Lower leg skin (tissue), 4 donors: ENCODE data around the gene SSH3. TPM values are rescaled to one million over a fixed set of nuclear protein-coding genes. Genes with fewer than 3 reads are reported as not detected.

Experiments
- DNase-seq, 2 donors: peaks; one replicate each; pipeline ENCODE4 v3.0.0-alpha.2; 2019; ENCODE audit warnings: low spot score in 2 of 2
- H3K4me3 ChIP-seq: fragments of 200-600 bp; sonication (generic); 2 replicates; pipeline ENCODE4 v1.5.1; 2017; ENCODE audit warnings: mild to moderate bottlenecking, low read depth; ENCODE audit not compliant: poor library complexity, severe bottlenecking
- POLR2A ChIP-seq, 2 donors: fragments of 450-650 bp; IDR thresholded peaks; one replicate each; pipeline ENCODE4 v1.6.1; 2016 to 2017; ENCODE audit warnings: antibody characterized with exemption in 2 of 2, mild to moderate bottlenecking in 1 of 2, moderate library complexity in 1 of 2
- WGBS, 2 donors: methylation state at CpG; one replicate each; pipeline ENCODE4 v1.1.5; 2018; 5-methylcytosine and 5-hydroxymethylcytosine counted together
- intact Hi-C: fragments of 100-400 bp; cut with DNase I; formaldehyde crosslinking; loops from one replicate; pipeline ENCODE4 v1.15.0; 2023; ENCODE audit warnings: low total_unique reads
- total RNA-seq, 4 donors: library from RNA; depleted of rRNA; stranded (reverse); fragments of >200 nt; gene quantifications; one replicate each; pipeline ENCODE4 v1.1.0, GENCODE V29; 2016
- TF ChIP-seq, protein P1 (sequence below), 3 donors: fragments of 450-650 bp; IDR thresholded peaks; one replicate each; pipeline ENCODE4 v1.5.1; 2016; ENCODE audit warnings: antibody characterized with exemption in 3 of 3, mild to moderate bottlenecking in 3 of 3, moderate library complexity in 2 of 3

The SSH3 gene
- total RNA-seq, 4 donors from 2014 or later = 58.6 to 71.0 (median 62.0) TPM

- 83 to 85% methylated on average over 19 of the region's 19 CpGs for WGBS, 2 donors
- DNase-seq = peak in 1 of 2 donors; percentile 86
- H3K4me3 ChIP-seq = no peak overlapping the region
- intact Hi-C loops = no loop called here
- TF ChIP-seq POLR2A (IDR thresholded peaks at IDR 0.05) = no peak
- TF ChIP-seq, protein P1, sequence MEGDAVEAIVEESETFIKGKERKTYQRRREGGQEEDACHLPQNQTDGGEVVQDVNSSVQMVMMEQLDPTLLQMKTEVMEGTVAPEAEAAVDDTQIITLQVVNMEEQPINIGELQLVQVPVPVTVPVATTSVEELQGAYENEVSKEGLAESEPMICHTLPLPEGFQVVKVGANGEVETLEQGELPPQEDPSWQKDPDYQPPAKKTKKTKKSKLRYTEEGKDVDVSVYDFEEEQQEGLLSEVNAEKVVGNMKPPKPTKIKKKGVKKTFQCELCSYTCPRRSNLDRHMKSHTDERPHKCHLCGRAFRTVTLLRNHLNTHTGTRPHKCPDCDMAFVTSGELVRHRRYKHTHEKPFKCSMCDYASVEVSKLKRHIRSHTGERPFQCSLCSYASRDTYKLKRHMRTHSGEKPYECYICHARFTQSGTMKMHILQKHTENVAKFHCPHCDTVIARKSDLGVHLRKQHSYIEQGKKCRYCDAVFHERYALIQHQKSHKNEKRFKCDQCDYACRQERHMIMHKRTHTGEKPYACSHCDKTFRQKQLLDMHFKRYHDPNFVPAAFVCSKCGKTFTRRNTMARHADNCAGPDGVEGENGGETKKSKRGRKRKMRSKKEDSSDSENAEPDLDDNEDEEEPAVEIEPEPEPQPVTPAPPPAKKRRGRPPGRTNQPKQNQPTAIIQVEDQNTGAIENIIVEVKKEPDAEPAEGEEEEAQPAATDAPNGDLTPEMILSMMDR (IDR thresholded peaks at IDR 0.05) = no peak
Observed at GRCh38 chr11:67306769-67307544, 3.6 kb downstream of the SSH3 start.

GRCh38 chr11:67307545-67308001, 4.2 kb downstream of the SSH3 start:
- no peak overlapping the region for H3K4me3 ChIP-seq
- intact Hi-C loops = no loop called here
- no peak for DNase-seq
- TF ChIP-seq, protein P1 (IDR thresholded peaks at IDR 0.05) = no peak
- TF ChIP-seq POLR2A (IDR thresholded peaks at IDR 0.05) = no peak
- 88% methylated on average over 11 to 12 of the region's 12 CpGs for WGBS, 2 donors

DNA sequence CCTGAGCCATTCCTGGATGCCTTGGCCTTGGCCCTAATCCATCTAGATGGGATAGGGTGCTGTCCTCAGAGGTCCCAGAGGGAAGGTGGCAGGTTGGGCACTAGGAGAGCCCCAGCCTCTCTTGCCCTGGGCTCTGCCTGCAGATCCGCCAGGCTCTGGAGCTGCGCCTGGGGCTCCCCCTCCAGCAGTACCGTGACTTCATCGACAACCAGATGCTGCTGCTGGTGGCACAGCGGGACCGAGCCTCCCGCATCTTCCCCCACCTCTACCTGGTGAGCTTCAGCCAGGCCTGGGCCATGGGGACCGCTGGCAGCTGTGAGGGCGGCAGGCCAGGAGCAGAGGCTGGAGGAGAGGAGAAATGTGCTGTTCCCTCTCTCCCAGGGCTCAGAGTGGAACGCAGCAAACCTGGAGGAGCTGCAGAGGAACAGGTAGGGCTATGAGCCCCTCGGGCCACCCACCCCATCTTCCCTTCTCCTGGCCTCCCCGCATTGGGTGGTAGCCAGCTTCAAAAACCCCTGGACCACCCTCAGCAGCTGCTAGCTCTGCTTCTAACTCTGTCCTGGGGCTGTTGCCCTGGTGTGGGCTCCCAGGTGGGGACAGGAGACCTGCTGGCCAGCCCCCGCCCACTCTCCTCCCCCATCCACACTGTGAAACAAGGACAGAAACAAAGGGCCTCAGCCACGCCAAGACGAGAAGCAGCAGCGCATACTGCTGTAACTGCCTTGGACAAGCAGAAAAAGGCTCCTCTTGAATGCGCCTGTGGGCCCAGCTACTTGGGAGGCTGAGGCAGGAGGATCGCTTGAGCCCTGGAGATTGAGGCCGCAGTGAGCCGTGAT, 4.9 kb downstream of the SSH3 start:
- 91 to 96% methylated on average over 18 to 19 of the region's 20 CpGs for WGBS, 2 donors
- TF ChIP-seq, protein P1 (IDR thresholded peaks at IDR 0.05) = no peak
- TF ChIP-seq POLR2A (IDR thresholded peaks at IDR 0.05) = no peak
- intact Hi-C loops = no loop called here
- DNase-seq = peak in 1 of 2 donors; percentile 77
- no peak overlapping the region for H3K4me3 ChIP-seq

- no peak for TF ChIP-seq POLR2A (IDR thresholded peaks at IDR 0.05)
- TF ChIP-seq, protein P1 (IDR thresholded peaks at IDR 0.05) = no peak
- no peak overlapping the region for H3K4me3 ChIP-seq
Observed at GRCh38 chr11:67309166-67309565, 5.8 kb downstream of the SSH3 start.

GRCh38 chr11:67309661-67310061, 6.3 kb downstream of the SSH3 start:
- 65 to 81% methylated on average over 13 to 14 of the region's 14 CpGs for WGBS, 2 donors
- no peak for TF ChIP-seq POLR2A (IDR thresholded peaks at IDR 0.05)
- TF ChIP-seq, protein P1 (IDR thresholded peaks at IDR 0.05) = no peak
- H3K4me3 ChIP-seq = no peak overlapping the region
- peak in 1 of 2 donors; percentile 81 for DNase-seq
- intact Hi-C loops = no loop called here

More at GRCh38 chr11:67309166-67309565, 5.8 kb downstream of the SSH3 start:
- intact Hi-C loops = no loop called here
- peak in 1 of 2 donors; percentile 82 for DNase-seq
- WGBS, 2 donors = 94 to 96% methylated on average over 11 of the region's 11 CpGs
